Calu3 (cell line): ENCODE measurements around the gene FGF22. TPM values are rescaled to one million over a fixed set of nuclear protein-coding genes. Genes with fewer than 3 reads are reported as not detected.

Experiments used
- BruUV-seq: library from RNA; stranded (reverse); fragments of 400-500 nt; replicated peaks from 2 replicates; lab custom pipeline; 2021; lab: Mats Ljungman, UMichigan
- CTCF ChIA-PET: fragments of 300-600 bp; sonication (Branson Sonifier 250); formaldehyde crosslinking; loops from one replicate; lab custom pipeline; 2022; ENCODE audit warnings: antibody characterized with exemption; lab: Charles Lee
- DNase-seq: peaks from one replicate; pipeline ENCODE4 v3.0.0; 2022
- H3K27ac Mint-ChIP-seq: one replicate; pipeline ENCODE4 v1.8.0; 2022; ENCODE audit warnings: mixed read lengths; ENCODE audit not compliant: unreplicated experiment
- H3K27me3 Mint-ChIP-seq: one replicate; pipeline ENCODE4 v1.8.0; 2022; ENCODE audit warnings: mixed read lengths; ENCODE audit not compliant: unreplicated experiment
- H3K36me3 Mint-ChIP-seq: one replicate; pipeline ENCODE4 v1.8.0; 2022; ENCODE audit warnings: mild to moderate bottlenecking, moderate library complexity, mixed read lengths; ENCODE audit not compliant: insufficient read depth, unreplicated experiment
- H3K4me1 Mint-ChIP-seq: one replicate; pipeline ENCODE4 v1.8.0; 2022; ENCODE audit warnings: mild to moderate bottlenecking, low read depth, mixed read lengths; ENCODE audit not compliant: unreplicated experiment
- H3K4me3 Mint-ChIP-seq: one replicate; pipeline ENCODE4 v1.8.0; 2022; ENCODE audit warnings: mild to moderate bottlenecking, low read depth, moderate library complexity, mixed read lengths; ENCODE audit not compliant: unreplicated experiment
- H3K9me3 Mint-ChIP-seq: one replicate; pipeline ENCODE4 v1.8.0; 2022; ENCODE audit warnings: low read depth, mixed read lengths; ENCODE audit not compliant: unreplicated experiment
- CTCF ChIP-seq: fragments of 200-600 bp; IDR thresholded peaks from one replicate; pipeline ENCODE4 v1.8.0; 2022; ENCODE audit warnings: antibody characterized with exemption; ENCODE audit not compliant: unreplicated experiment
- intact Hi-C: fragments of 100-400 bp; cut with micrococcal nuclease; formaldehyde crosslinking; loops from one replicate; pipeline ENCODE4 v1.10.0; 2022; ENCODE audit not compliant: unreplicated experiment
- total RNA-seq: library from RNA; stranded (reverse); gene quantifications from 2 replicates; pipeline ENCODE4 v1.2.3, GENCODE V29; 2022

The FGF22 gene
- total RNA-seq, 1 experiment from 2014 or later = 0.24 TPM

GRCh38 chr19:644789-645188 lies 5.1 kb downstream of the FGF22 start:
- no TSS peak for BruUV-seq
- no peak for TF ChIP-seq CTCF
- intact Hi-C loops = no loop called here
- no peaks in the 10 kb centered on the region for H3K9me3 Mint-ChIP-seq
- peaks cover 14% of the 10 kb centered on the region for H3K36me3 Mint-ChIP-seq
- H3K4me1 Mint-ChIP-seq = no peaks in the 10 kb centered on the region
- H3K27ac Mint-ChIP-seq = no peak overlapping the region
- no peak for DNase-seq
- peaks cover 2% of the 10 kb centered on the region for H3K27me3 Mint-ChIP-seq
- CTCF ChIA-PET = no interaction called here
- no peak overlapping the region for H3K4me3 Mint-ChIP-seq

GRCh38 chr19:645912-646778 lies 6.5 kb downstream of the FGF22 start:
- CTCF ChIA-PET = no interaction called here
- BruUV-seq = no TSS peak
- intact Hi-C loops = no loop called here
- peaks cover 14% of the 10 kb centered on the region for H3K36me3 Mint-ChIP-seq
- no peaks in the 10 kb centered on the region for H3K4me1 Mint-ChIP-seq
- TF ChIP-seq CTCF = no peak
- no peak overlapping the region for H3K4me3 Mint-ChIP-seq
- H3K27me3 Mint-ChIP-seq = no peaks in the 10 kb centered on the region
- H3K9me3 Mint-ChIP-seq = no peaks in the 10 kb centered on the region
- H3K27ac Mint-ChIP-seq = no peak overlapping the region
- no peak for DNase-seq

GRCh38 chr19:646779-647565 lies 7.3 kb downstream of the FGF22 start:
- CTCF ChIA-PET = interaction anchor here (1.0 kb wide), 1 partner anchor 16 kb away, joined by 3 read pairs; the partner anchor contains the start of gene RNF126
- DNase-seq = no peak
- BruUV-seq = no TSS peak
- no peaks in the 10 kb centered on the region for H3K4me1 Mint-ChIP-seq
- no peaks in the 10 kb centered on the region for H3K9me3 Mint-ChIP-seq
- no peak overlapping the region for H3K27ac Mint-ChIP-seq
- no peaks in the 10 kb centered on the region for H3K27me3 Mint-ChIP-seq
- intact Hi-C loops = no loop called here
- TF ChIP-seq CTCF = no peak
- no peak overlapping the region for H3K4me3 Mint-ChIP-seq
- peaks cover 19% of the 10 kb centered on the region for H3K36me3 Mint-ChIP-seq

GRCh38 chr19:647566-648284 lies 8.0 kb downstream of the FGF22 start:
- H3K27ac Mint-ChIP-seq = no peak overlapping the region
- CTCF ChIA-PET = interaction anchor here (0.6 to 1.0 kb wide), 2 partner anchors 15 to 1387 kb away, joined by 3 to 5 read pairs; partner anchors contain the start of gene RNF126
- DNase-seq = no peak
- no peaks in the 10 kb centered on the region for H3K4me1 Mint-ChIP-seq
- H3K27me3 Mint-ChIP-seq = no peaks in the 10 kb centered on the region
- H3K36me3 Mint-ChIP-seq = peaks cover 19% of the 10 kb centered on the region
- H3K4me3 Mint-ChIP-seq = no peak overlapping the region
- TF ChIP-seq CTCF = no peak
- no peaks in the 10 kb centered on the region for H3K9me3 Mint-ChIP-seq
- intact Hi-C loops = no loop called here
- BruUV-seq = TSS peak; percentile 66
